IMR-90 (cell line): Measurements from ENCODE around the gene KEAP1. TPM values are rescaled to one million over a fixed set of nuclear protein-coding genes. Genes with fewer than 3 reads are reported as not detected.

ENCODE experiments used
- ATAC-seq: fragments of 200-7000 bp; cut with Tn5 transposase; 2 replicates; pipeline ENCODE4 v1.9.1; 2020; ENCODE audit warnings: low read depth, mild to moderate bottlenecking, moderate library complexity
- BruUV-seq: library from RNA; stranded (reverse); fragments of 400-500 nt; replicated peaks from 2 replicates; lab custom pipeline; 2021; lab: Mats Ljungman, UMichigan
- CTCF ChIA-PET: fragments of 300-600 bp; formaldehyde crosslinking; extraction: SDS; loops from one replicate; lab custom pipeline; 2021; ENCODE audit warnings: antibody characterized with exemption; lab: Yijun Ruan, JAX
- POLR2A ChIA-PET: fragments of 300-600 bp; sonication (Branson Sonifier 250); formaldehyde crosslinking; loops from one replicate; lab custom pipeline; 2022; ENCODE audit warnings: antibody characterized with exemption; ENCODE audit not compliant: unreplicated experiment; lab: Charles Lee
- DNase-seq: peaks from one replicate; pipeline ENCODE4 v3.0.0; 2013
- H2AFZ ChIP-seq: replicated peaks from 2 replicates; pipeline ENCODE3; 2013; ENCODE audit warnings: low read length, mild to moderate bottlenecking; ENCODE audit not compliant: poor library complexity
- H2AK5ac ChIP-seq: 2 replicates; pipeline ENCODE4 v1.6.1; 2013; ENCODE audit warnings: low read depth, low read length, inconsistent platforms
- H2AK9ac ChIP-seq: replicated peaks from 2 replicates; pipeline ENCODE3; 2013; ENCODE audit warnings: mild to moderate bottlenecking, low read depth, low read length, moderate library complexity; ENCODE audit not compliant: poor library complexity
- H2BK120ac ChIP-seq: 2 replicates; pipeline ENCODE4 v1.6.1; 2013; ENCODE audit warnings: low read depth, low read length, inconsistent platforms
- H2BK15ac ChIP-seq: 3 replicates; pipeline ENCODE4 v1.6.1; 2013; ENCODE audit warnings: low read depth, low read length, inconsistent platforms
- H2BK20ac ChIP-seq: 2 replicates; pipeline ENCODE4 v1.6.1; 2013; ENCODE audit warnings: low read depth, mild to moderate bottlenecking, inconsistent platforms, low read length, moderate library complexity
- H2BK5ac ChIP-seq: 2 replicates; pipeline ENCODE4 v1.6.1; 2013; ENCODE audit warnings: mild to moderate bottlenecking, low read depth, low read length, inconsistent platforms; ENCODE audit not compliant: poor library complexity, severe bottlenecking
- H3K14ac ChIP-seq: replicated peaks from 2 replicates; pipeline ENCODE4 v1.6.1; 2013; ENCODE audit warnings: low read depth, low read length, inconsistent platforms
- H3K18ac ChIP-seq: 2 replicates; pipeline ENCODE4 v1.6.1; 2013; ENCODE audit warnings: low read depth, low read length, control low read depth
- H3K23ac ChIP-seq: 2 replicates; pipeline ENCODE4 v1.6.1; 2013; ENCODE audit warnings: low read depth, low read length, inconsistent platforms
- H3K27ac ChIP-seq: 2 replicates; pipeline ENCODE4 v1.5.1; 2013; ENCODE audit warnings: mild to moderate bottlenecking, control low read depth, low read length; ENCODE audit not compliant: insufficient read depth
- H3K27me3 ChIP-seq: 2 replicates; pipeline ENCODE4 v1.6.1; 2013; ENCODE audit warnings: low read length; ENCODE audit not compliant: control insufficient read depth, insufficient read depth
- H3K36me3 ChIP-seq: 2 replicates; pipeline ENCODE4 v1.6.1; 2013; ENCODE audit warnings: low read length, mixed read lengths; ENCODE audit not compliant: control insufficient read depth, insufficient read depth
- H3K4ac ChIP-seq: 2 replicates; pipeline ENCODE4 v1.6.1; 2013; ENCODE audit warnings: low read depth, low read length, inconsistent platforms
- H3K4me1 ChIP-seq: 2 replicates; pipeline ENCODE4 v1.6.1; 2013; ENCODE audit warnings: low read length, mixed read lengths; ENCODE audit not compliant: control insufficient read depth, insufficient read depth
- H3K4me2 ChIP-seq: 2 replicates; pipeline ENCODE4 v1.6.1; 2013; ENCODE audit warnings: low read depth, mild to moderate bottlenecking, control low read depth, low read length, moderate library complexity
- H3K4me3 ChIP-seq: 2 replicates; pipeline ENCODE4 v1.5.1; 2013; ENCODE audit warnings: low read depth, mild to moderate bottlenecking, control low read depth, low read length, moderate library complexity; ENCODE audit not compliant: insufficient read depth
- H3K56ac ChIP-seq: 2 replicates; pipeline ENCODE4 v1.6.1; 2013; ENCODE audit warnings: low read length, inconsistent platforms; ENCODE audit not compliant: insufficient read depth; ENCODE audit errors: extremely low read depth
- H3K79me1 ChIP-seq, 2 experiments: 2 replicates each; pipeline ENCODE4 v1.6.1; 2013; ENCODE audit warnings: low read length in 2 of 2, inconsistent platforms in 1 of 2, low read depth in 1 of 2
- H3K9ac ChIP-seq: 2 replicates; pipeline ENCODE4 v1.6.1; 2013; ENCODE audit warnings: low read depth, low read length, control low read depth
- H3K9me1 ChIP-seq: 2 replicates; pipeline ENCODE4 v1.6.1; 2013; ENCODE audit warnings: low read length, inconsistent platforms; ENCODE audit not compliant: insufficient read depth
- H3K9me3 ChIP-seq: 2 replicates; pipeline ENCODE4 v1.6.1; 2013; ENCODE audit warnings: low read length; ENCODE audit not compliant: control insufficient read depth, insufficient read depth
- H4K20me1 ChIP-seq: 2 replicates; pipeline ENCODE4 v1.6.1; 2013; ENCODE audit warnings: low read length, inconsistent platforms; ENCODE audit not compliant: insufficient read depth
- H4K5ac ChIP-seq: 2 replicates; pipeline ENCODE4 v1.6.1; 2013; ENCODE audit warnings: mild to moderate bottlenecking, low read depth, low read length, control low read depth
- H4K8ac ChIP-seq, 2 experiments: 2 replicates each; pipeline ENCODE4 v1.6.1; 2013; ENCODE audit warnings: low read depth in 2 of 2, low read length in 2 of 2, control low read depth in 1 of 2, inconsistent platforms in 1 of 2
- H4K91ac ChIP-seq: 2 replicates; pipeline ENCODE4 v1.6.1; 2013; ENCODE audit warnings: low read depth, low read length, inconsistent platforms; ENCODE audit not compliant: insufficient read depth
- BHLHE40 ChIP-seq: fragments of 150-350 bp; IDR thresholded peaks from 2 replicates; pipeline ENCODE4 v1.6.1; 2016; ENCODE audit warnings: mild to moderate bottlenecking, low read depth, low read length
- CEBPB ChIP-seq: IDR thresholded peaks from 2 replicates; pipeline ENCODE4 v1.6.1; 2012; ENCODE audit warnings: low read depth, low read length, improper control_type of control experiment
- FOS ChIP-seq: fragments of 150-350 bp; IDR thresholded peaks from 2 replicates; pipeline ENCODE4 v1.6.1; 2016; ENCODE audit warnings: low read depth, low read length
- MAFK ChIP-seq: IDR thresholded peaks from 2 replicates; pipeline ENCODE4 v1.6.1; 2012; ENCODE audit warnings: low read depth, low read length, improper control_type of control experiment
- MXI1 ChIP-seq: IDR thresholded peaks from 2 replicates; pipeline ENCODE4 v1.6.1; 2012; ENCODE audit warnings: low read depth, mild to moderate bottlenecking, low read length, moderate library complexity, borderline replicate concordance
- NFE2L2 ChIP-seq: fragments of 150-350 bp; IDR thresholded peaks from 2 replicates; pipeline ENCODE4 v1.6.1; 2016; ENCODE audit warnings: low read depth, mild to moderate bottlenecking, low read length
- POLR2A ChIP-seq: IDR thresholded peaks from 2 replicates; pipeline ENCODE4 v1.6.1; 2012; ENCODE audit warnings: mild to moderate bottlenecking, low read depth, low read length
- RCOR1 ChIP-seq: IDR thresholded peaks from 2 replicates; pipeline ENCODE4 v1.6.1; 2012; ENCODE audit warnings: mild to moderate bottlenecking, low read length, improper control_type of control experiment; ENCODE audit not compliant: insufficient replicate concordance
- WGBS, 2 experiments: methylation state at CpG; one replicate each; pipeline versions ENCODE4 v1.1.5 to v1.1.7; 2013; ENCODE audit warnings: missing lambda C conversion rate in 2 of 2; ENCODE audit not compliant: insufficient read length in 1 of 2; ENCODE audit errors: extremely low coverage in 2 of 2; 5-methylcytosine and 5-hydroxymethylcytosine counted together
- dilution Hi-C: fragments of 300-500 bp; cut with HindIII; formaldehyde crosslinking; loops from one replicate; pipeline ENCODE4 v1.14.3; 2018; ENCODE audit warnings: low sequenced_read_pairs; ENCODE audit not compliant: unreplicated experiment
- in situ Hi-C: fragments of 300-500 bp; cut with MboI; formaldehyde crosslinking; loops from 3 replicates; pipeline ENCODE4 v1.14.3; 2019; ENCODE audit warnings: low sequenced_read_pairs, inconsistent platforms, mixed read lengths
- intact Hi-C: fragments of 100-400 bp; cut with micrococcal nuclease; formaldehyde crosslinking; loops from 2 replicates; pipeline ENCODE4 v1.10.0; 2022
- polyA plus RNA-seq, 3 experiments: library from polyadenylated mRNA; depleted of rRNA; stranded (reverse); fragments of >200 nt; gene quantifications; 2 replicates each; pipeline ENCODE4 v1.2.3, GENCODE V29; 2012; ENCODE audit warnings: low replicate concordance in 1 of 3
- total RNA-seq: library from RNA; depleted of rRNA; stranded (reverse); fragments of >200 nt; gene quantifications from 2 replicates; pipeline ENCODE4 v1.2.3, GENCODE V29; 2012
- TF ChIP-seq, protein P1 (sequence below): conservative IDR thresholded peaks from 2 replicates; pipeline ENCODE4 v1.5.1; 2012; ENCODE audit warnings: mild to moderate bottlenecking, low read depth, low read length, improper control_type of control experiment

Gene KEAP1
- total and polyA plus RNA-seq, 2 of the 4 experiments (the other 2 are of a cell fraction), result 63.4 to 81.6 TPM

DNA sequence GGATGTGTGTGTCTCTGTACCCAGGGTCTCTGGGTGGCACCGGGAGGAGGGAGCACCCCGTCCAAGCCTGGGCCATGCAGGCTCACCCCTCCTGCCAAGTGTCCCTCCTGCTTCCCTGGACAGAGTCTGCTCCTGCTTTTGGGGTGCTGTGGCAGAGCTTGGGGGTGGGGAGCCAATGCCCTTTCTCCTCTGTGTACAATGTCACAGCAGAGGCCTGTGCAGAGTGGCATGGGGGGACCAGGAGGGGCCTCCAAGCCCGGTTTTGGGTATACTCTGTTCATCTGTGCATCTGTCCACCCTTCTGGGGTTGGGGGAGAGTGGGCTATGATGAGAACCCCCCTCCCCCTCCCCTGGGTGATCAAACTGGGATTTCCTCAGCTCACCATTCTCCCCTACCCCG is 49.3 kb downstream of the KEAP1 start:
- Histone ChIP-seq H3K9me1 (peaks cover 7% of the 10 kb centered on the region; the same call in 1 of the 2 replicates), H3K36me3 (peaks cover 5% of the 10 kb centered on the region; the same call in 1 of the 2 replicates), H3K4me2 (no peak overlapping the region), H4K5ac (no peak overlapping the region), H3K9ac (no peak overlapping the region), H4K91ac (no peak overlapping the region), H3K4me1 (no peaks in the 10 kb centered on the region), H2BK15ac (no peak overlapping the region), H2AK5ac (no peak overlapping the region), H3K27ac (no peak overlapping the region), H2AFZ (peak overlapping the region; percentile 13), H3K23ac (no peak overlapping the region), H2AK9ac (no peak overlapping the region), H4K20me1 (no peaks in the 10 kb centered on the region; the same call in 1 of the 2 replicates), H2BK20ac (no peak overlapping the region), H4K8ac (no peak overlapping the region), H2BK5ac (no peak overlapping the region), H3K9me3 (no peaks in the 10 kb centered on the region), H3K18ac (no peak overlapping the region), H3K4ac (no peak overlapping the region), H3K4me3 (no peak overlapping the region), H3K14ac (no peak overlapping the region), H3K79me1 (peaks cover 0 to 8% of the 10 kb centered on the region in 2 experiments; a peak in 1 of 4 replicates), H3K27me3 (no peaks in the 10 kb centered on the region), H2BK120ac (no peak overlapping the region), H3K56ac (no peak overlapping the region)
- no peak for DNase-seq
- POLR2A ChIA-PET, result no interaction called here
- WGBS, 2 experiments, result no CpG with 5 or more reads among the region's 4 CpGs
- CTCF ChIA-PET, result no interaction called here
- intact Hi-C loops (no loop called here), in situ Hi-C loops (no loop called here), dilution Hi-C loops (no loop called here)
- TF ChIP-seq NFE2L2, result no peak
- TF ChIP-seq CEBPB, result no peak
- no peak for TF ChIP-seq MXI1
- no peak for TF ChIP-seq BHLHE40
- no peak for TF ChIP-seq POLR2A
- TF ChIP-seq, protein P1, sequence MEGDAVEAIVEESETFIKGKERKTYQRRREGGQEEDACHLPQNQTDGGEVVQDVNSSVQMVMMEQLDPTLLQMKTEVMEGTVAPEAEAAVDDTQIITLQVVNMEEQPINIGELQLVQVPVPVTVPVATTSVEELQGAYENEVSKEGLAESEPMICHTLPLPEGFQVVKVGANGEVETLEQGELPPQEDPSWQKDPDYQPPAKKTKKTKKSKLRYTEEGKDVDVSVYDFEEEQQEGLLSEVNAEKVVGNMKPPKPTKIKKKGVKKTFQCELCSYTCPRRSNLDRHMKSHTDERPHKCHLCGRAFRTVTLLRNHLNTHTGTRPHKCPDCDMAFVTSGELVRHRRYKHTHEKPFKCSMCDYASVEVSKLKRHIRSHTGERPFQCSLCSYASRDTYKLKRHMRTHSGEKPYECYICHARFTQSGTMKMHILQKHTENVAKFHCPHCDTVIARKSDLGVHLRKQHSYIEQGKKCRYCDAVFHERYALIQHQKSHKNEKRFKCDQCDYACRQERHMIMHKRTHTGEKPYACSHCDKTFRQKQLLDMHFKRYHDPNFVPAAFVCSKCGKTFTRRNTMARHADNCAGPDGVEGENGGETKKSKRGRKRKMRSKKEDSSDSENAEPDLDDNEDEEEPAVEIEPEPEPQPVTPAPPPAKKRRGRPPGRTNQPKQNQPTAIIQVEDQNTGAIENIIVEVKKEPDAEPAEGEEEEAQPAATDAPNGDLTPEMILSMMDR, result no peak
- no peak for TF ChIP-seq FOS
- no peak for TF ChIP-seq RCOR1
- no peak for TF ChIP-seq MAFK
- no TSS peak for BruUV-seq
- no peak for ATAC-seq
